Progenitor cell of endocrine pancreas (in vitro differentiated cells): ENCODE data around the gene TXNRD2. TPM values are rescaled to one million over a fixed set of nuclear protein-coding genes. Genes with fewer than 3 reads are reported as not detected.

ENCODE experiments used
- DNase-seq: peaks from one replicate; pipeline ENCODE4 v3.0.0; 2021; ENCODE audit warnings: low spot score; ENCODE audit not compliant: unreplicated experiment
- H3K27ac Mint-ChIP-seq: 2 replicates; pipeline ENCODE4 v1.8.0; 2021; ENCODE audit warnings: mild to moderate bottlenecking, moderate library complexity, mixed read lengths
- H3K27me3 Mint-ChIP-seq: 2 replicates; pipeline ENCODE4 v1.8.0; 2021; ENCODE audit warnings: mixed read lengths
- H3K36me3 Mint-ChIP-seq: 2 replicates; pipeline ENCODE4 v1.8.0; 2022; ENCODE audit warnings: mixed read lengths; ENCODE audit not compliant: insufficient read depth
- H3K4me1 Mint-ChIP-seq: 2 replicates; pipeline ENCODE4 v1.8.0; 2021; ENCODE audit warnings: low read depth, mixed read lengths
- H3K4me3 Mint-ChIP-seq: 2 replicates; pipeline ENCODE4 v1.8.0; 2021; ENCODE audit warnings: low read depth, mild to moderate bottlenecking, moderate library complexity, mixed read lengths
- H3K9me3 Mint-ChIP-seq: 2 replicates; pipeline ENCODE4 v1.8.0; 2021; ENCODE audit warnings: low read depth, mixed read lengths
- CTCF ChIP-seq: fragments of 200-600 bp; sonication (generic); IDR thresholded peaks from one replicate; pipeline ENCODE4 v1.5.0; 2021; ENCODE audit warnings: antibody characterized with exemption, mild to moderate bottlenecking; ENCODE audit not compliant: unreplicated experiment
- total RNA-seq: library from RNA; stranded (reverse); gene quantifications from 2 replicates; pipeline ENCODE4 v1.2.1, GENCODE V29; 2021

TXNRD2 gene
- total RNA-seq, 1 donor from 2014 or later = 14.0 TPM

GRCh38 chr22:19916941-19917340 is 24.7 kb downstream of the TXNRD2 start:
- H3K9me3 Mint-ChIP-seq = no peaks in the 10 kb centered on the region
- H3K4me3 Mint-ChIP-seq = no peak overlapping the region
- TF ChIP-seq CTCF = no peak
- H3K27me3 Mint-ChIP-seq = peaks cover 24% of the 10 kb centered on the region
- no peak for DNase-seq
- H3K36me3 Mint-ChIP-seq = peaks cover 11% of the 10 kb centered on the region
- peaks cover 1% of the 10 kb centered on the region for H3K4me1 Mint-ChIP-seq
- H3K27ac Mint-ChIP-seq = no peak overlapping the region

- Mint-ChIP-seq H3K27ac (no peak overlapping the region), H3K36me3 (peaks cover 11% of the 10 kb centered on the region), H3K4me1 (peaks cover 1% of the 10 kb centered on the region), H3K4me3 (no peak overlapping the region), H3K9me3 (no peaks in the 10 kb centered on the region), H3K27me3 (peaks cover 21% of the 10 kb centered on the region)
- TF ChIP-seq CTCF = no peak
- no peak for DNase-seq
Observed at GRCh38 chr22:19916006-19916405, 25.6 kb downstream of the TXNRD2 start.

GRCh38 chr22:19915287-19915954 is 26.2 kb downstream of the TXNRD2 start:
- Mint-ChIP-seq H3K27ac (no peak overlapping the region), H3K4me3 (no peak overlapping the region), H3K9me3 (no peaks in the 10 kb centered on the region), H3K27me3 (peaks cover 21% of the 10 kb centered on the region), H3K4me1 (peaks cover 1% of the 10 kb centered on the region), H3K36me3 (peaks cover 11% of the 10 kb centered on the region)
- no peak for DNase-seq
- no peak for TF ChIP-seq CTCF

- no peak overlapping the region for H3K4me3 Mint-ChIP-seq
- peak overlapping the region; percentile 7 for H3K27ac Mint-ChIP-seq
- peaks cover 11% of the 10 kb centered on the region for H3K36me3 Mint-ChIP-seq
- no peak for TF ChIP-seq CTCF
- H3K9me3 Mint-ChIP-seq = no peaks in the 10 kb centered on the region
- no peak for DNase-seq
- H3K27me3 Mint-ChIP-seq = peaks cover 21% of the 10 kb centered on the region
- peaks cover 1% of the 10 kb centered on the region for H3K4me1 Mint-ChIP-seq
Observed at GRCh38 chr22:19914201-19914943, 27.2 kb downstream of the TXNRD2 start.

GRCh38 chr22:19913337-19913936 is 28.2 kb downstream of the TXNRD2 start:
- no peak overlapping the region for H3K27ac Mint-ChIP-seq
- no peak overlapping the region for H3K4me3 Mint-ChIP-seq
- peaks cover 1% of the 10 kb centered on the region for H3K4me1 Mint-ChIP-seq
- DNase-seq = no peak
- H3K27me3 Mint-ChIP-seq = peaks cover 21% of the 10 kb centered on the region
- TF ChIP-seq CTCF = no peak
- peaks cover 11% of the 10 kb centered on the region for H3K36me3 Mint-ChIP-seq
- H3K9me3 Mint-ChIP-seq = no peaks in the 10 kb centered on the region
